Mesodermal cell (in vitro differentiated cells): ENCODE measurements around the gene PPP2R2D.

Source experiments
- H3K27ac ChIP-seq: 2 replicates; pipeline ENCODE4 v1.7.0; 2013; ENCODE audit warnings: mild to moderate bottlenecking, low read depth, low read length, moderate library complexity; ENCODE audit not compliant: severe bottlenecking
- H3K36me3 ChIP-seq: 2 replicates; pipeline ENCODE4 v1.7.1; 2013; ENCODE audit warnings: mild to moderate bottlenecking, low read length, moderate library complexity; ENCODE audit not compliant: control insufficient read depth, insufficient read depth
- H3K4me1 ChIP-seq: one replicate; pipeline ENCODE4 v1.7.1; 2013; ENCODE audit warnings: mild to moderate bottlenecking, low read length; ENCODE audit not compliant: insufficient read depth, control insufficient read depth, poor library complexity, severe bottlenecking
- H3K4me3 ChIP-seq: 2 replicates; pipeline ENCODE4 v1.7.0; 2013; ENCODE audit warnings: low read length, control low read depth, mild to moderate bottlenecking; ENCODE audit not compliant: insufficient read depth, poor library complexity, severe bottlenecking; ENCODE audit errors: extremely low read depth
- H3K9me3 ChIP-seq: 2 replicates; pipeline ENCODE4 v1.7.1; 2013; ENCODE audit warnings: mild to moderate bottlenecking, low read length, moderate library complexity; ENCODE audit not compliant: control insufficient read depth
- WGBS, 2 experiments: methylation state at CpG; one replicate each; pipeline ENCODE4 v1.1.5; 2013; ENCODE audit warnings: missing lambda C conversion rate in 2 of 2; ENCODE audit not compliant: insufficient coverage in 2 of 2; 5-methylcytosine and 5-hydroxymethylcytosine counted together

Gene PPP2R2D

DNA sequence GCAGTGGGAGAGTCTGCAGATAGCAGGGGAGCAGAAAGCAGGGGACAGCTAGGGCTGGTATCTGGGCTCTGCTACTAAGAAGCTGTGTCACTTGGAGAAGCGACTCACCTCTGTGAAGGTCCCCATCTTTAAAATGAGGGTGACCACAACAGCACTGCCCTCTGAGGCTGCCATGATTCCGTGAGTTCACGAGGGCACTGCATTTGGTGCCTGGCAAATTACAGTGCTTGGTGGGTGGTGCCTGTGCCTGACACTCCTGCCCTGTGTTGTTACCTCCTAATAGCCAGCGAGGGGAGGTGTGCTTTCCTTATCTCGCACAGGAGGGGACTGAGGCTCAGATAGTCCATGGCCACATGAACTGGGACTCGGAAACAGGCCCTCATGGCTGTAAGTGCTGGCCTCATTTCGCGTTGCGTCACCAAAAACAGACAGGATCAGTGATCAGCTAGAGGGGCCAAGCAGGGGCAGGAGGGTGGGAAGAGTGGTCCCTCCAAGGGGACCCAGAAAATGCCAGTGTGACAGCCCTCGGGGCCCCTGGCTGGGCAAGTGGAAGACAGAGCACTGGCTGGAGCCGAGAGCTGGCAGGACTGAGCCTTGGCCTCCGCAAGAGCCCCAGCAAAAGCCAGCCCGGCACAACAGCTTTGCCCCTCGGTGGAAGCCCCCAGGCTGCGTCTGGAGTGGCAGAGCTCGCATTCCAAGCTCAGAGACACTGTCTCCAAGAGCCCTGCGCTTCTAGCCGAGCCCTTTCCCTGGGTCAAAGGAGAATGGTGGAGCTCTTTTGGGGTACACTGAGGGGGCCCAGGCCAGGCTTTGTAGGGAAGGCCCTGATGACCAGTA is 98.3 kb downstream of the PPP2R2D start:
- no peak overlapping the region for H3K27ac ChIP-seq
- peaks cover 22% of the 10 kb centered on the region for H3K4me1 ChIP-seq
- no peak overlapping the region for H3K4me3 ChIP-seq
- WGBS, 2 experiments, result 76 to 81% methylated on average over 16 to 18 of the region's 18 CpGs
- H3K36me3 ChIP-seq, result no peaks in the 10 kb centered on the region
- no peaks in the 10 kb centered on the region for H3K9me3 ChIP-seq

GRCh38 chr10:132001238-132001972 is 100.6 kb downstream of the PPP2R2D start:
- Histone ChIP-seq H3K4me3 (no peak overlapping the region), H3K4me1 (peaks cover 19% of the 10 kb centered on the region), H3K36me3 (no peaks in the 10 kb centered on the region), H3K9me3 (peaks cover 8% of the 10 kb centered on the region), H3K27ac (no peak overlapping the region)
- 64 to 78% methylated on average over 12 of the region's 15 CpGs for WGBS, 2 experiments

DNA sequence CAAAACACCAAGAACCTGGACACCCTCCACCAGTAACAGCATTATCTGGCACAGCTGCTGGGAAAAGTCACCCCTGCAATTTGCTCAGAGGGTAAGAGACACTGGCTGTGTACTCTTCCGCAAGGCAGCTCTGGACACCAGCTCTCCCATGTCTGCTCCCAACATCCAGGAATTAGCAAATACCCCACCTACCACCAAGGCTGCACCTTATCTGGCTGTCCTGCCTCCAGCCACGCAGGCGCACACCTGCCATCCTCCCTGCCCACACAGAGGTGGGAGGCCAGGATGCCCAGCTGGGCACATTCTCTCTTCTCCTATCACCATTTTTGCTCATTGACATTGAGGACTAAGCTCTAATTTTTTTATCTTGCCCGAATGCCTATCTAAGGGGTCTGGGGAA is 101.2 kb downstream of the PPP2R2D start:
- Histone ChIP-seq H3K4me3 (no peak overlapping the region), H3K4me1 (peaks cover 16% of the 10 kb centered on the region), H3K9me3 (peaks cover 8% of the 10 kb centered on the region), H3K36me3 (no peaks in the 10 kb centered on the region), H3K27ac (no peak overlapping the region)
- 100% methylated on average over 2 to 3 of the region's 4 CpGs for WGBS, 2 experiments

- no peak overlapping the region for H3K4me3 ChIP-seq
- H3K4me1 ChIP-seq, result peaks cover 9% of the 10 kb centered on the region
- H3K36me3 ChIP-seq, result no peaks in the 10 kb centered on the region
- 91 to 92% methylated on average over 9 to 12 of the region's 12 CpGs for WGBS, 2 experiments
- no peak overlapping the region for H3K27ac ChIP-seq
- peaks cover 8% of the 10 kb centered on the region for H3K9me3 ChIP-seq
These were observed 102.6 kb downstream of the PPP2R2D start for GRCh38 chr10:132003282-132003924.

- Histone ChIP-seq H3K4me3 (no peak overlapping the region), H3K9me3 (peaks cover 8% of the 10 kb centered on the region), H3K27ac (no peak overlapping the region), H3K4me1 (peaks cover 2% of the 10 kb centered on the region), H3K36me3 (no peaks in the 10 kb centered on the region)
- WGBS, 2 experiments, result 72 to 79% methylated on average over 9 to 10 of the region's 10 CpGs
These were observed 103.2 kb downstream of the PPP2R2D start for GRCh38 chr10:132004052-132004451.

- H3K9me3 ChIP-seq, result peaks cover 8% of the 10 kb centered on the region
- H3K36me3 ChIP-seq, result no peaks in the 10 kb centered on the region
- no peaks in the 10 kb centered on the region for H3K4me1 ChIP-seq
- no peak overlapping the region for H3K27ac ChIP-seq
- H3K4me3 ChIP-seq, result no peak overlapping the region
- 86 to 97% methylated on average over 3 to 6 of the region's 6 CpGs for WGBS, 2 experiments
These were observed 104.3 kb downstream of the PPP2R2D start for GRCh38 chr10:132005147-132005546.

DNA sequence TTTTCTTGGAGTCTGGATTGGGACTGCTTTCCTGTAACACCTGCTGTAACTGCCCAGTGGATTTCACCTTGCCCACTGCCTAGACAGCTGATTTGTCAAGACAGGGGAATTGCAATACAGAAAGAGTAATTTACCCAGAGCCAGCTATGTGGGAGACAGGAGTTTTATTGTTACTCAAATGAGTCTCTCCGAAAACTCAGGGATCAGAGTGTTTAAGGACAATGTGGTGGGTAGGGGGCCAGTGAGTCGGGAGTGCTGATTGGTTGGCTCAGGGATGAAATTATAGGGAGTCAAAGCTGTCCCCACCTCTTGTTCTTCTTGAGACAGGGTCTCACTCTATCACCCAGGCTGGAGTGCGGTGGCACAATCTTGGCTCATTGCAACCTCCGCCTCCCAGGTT is 106.2 kb downstream of the PPP2R2D start:
- Histone ChIP-seq H3K36me3 (no peaks in the 10 kb centered on the region), H3K27ac (no peak overlapping the region), H3K9me3 (peaks cover 8% of the 10 kb centered on the region), H3K4me1 (no peaks in the 10 kb centered on the region), H3K4me3 (no peak overlapping the region)
- WGBS, 2 experiments, result 69 to 89% methylated on average over 2 to 3 of the region's 4 CpGs

DNA sequence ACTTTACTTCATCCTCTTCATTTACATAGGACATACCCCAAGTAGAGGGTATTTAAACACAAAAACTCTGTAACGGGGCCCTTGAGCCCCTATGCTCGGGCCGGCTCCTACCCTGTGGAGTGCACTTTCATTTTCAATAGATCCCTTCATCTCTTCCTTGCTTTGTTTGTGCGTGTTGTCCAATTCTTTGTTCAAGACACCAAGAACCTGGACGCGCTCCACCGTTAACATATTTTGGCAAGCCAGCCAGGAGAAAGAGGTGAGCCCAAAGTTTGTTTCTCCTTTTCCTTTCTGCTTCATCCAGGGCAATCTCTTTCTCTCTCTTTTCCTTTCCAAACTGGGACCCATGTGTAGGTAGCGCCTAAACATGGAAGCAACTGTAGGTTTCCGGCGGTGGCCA is 106.9 kb downstream of the PPP2R2D start:
- H3K4me3 ChIP-seq, result no peak overlapping the region
- no peaks in the 10 kb centered on the region for H3K36me3 ChIP-seq
- peaks cover 8% of the 10 kb centered on the region for H3K9me3 ChIP-seq
- WGBS, 2 experiments, result 89 to 91% methylated on average over 10 of the region's 10 CpGs
- no peaks in the 10 kb centered on the region for H3K4me1 ChIP-seq
- no peak overlapping the region for H3K27ac ChIP-seq
